Measurements from ENCODE around the gene METAP2. TPM values are rescaled to one million over a fixed set of nuclear protein-coding genes. Genes with fewer than 3 reads are reported as not detected.

Gene METAP2
- total and polyA plus RNA-seq, 2 of the 8 experiments (the other 6 are each of a cell fraction or from before 2014, with no cell fraction given): 41.3 to 114 TPM

GRCh38 chr12:95446506-95446900 is 27.4 kb upstream of the METAP2 start:
- WGBS, 2 experiments (ENCODE audit: extremely low coverage in 1 of 2, insufficient coverage in 1 of 2, insufficient read length in 1 of 2, insufficient replicate concordance in 2 of 2, low coverage in 1 of 2, low lambda C conversion rate in 2 of 2, missing lambda C conversion rate in 1 of 2): 6% methylated on average over 22 of the region's 22 CpGs; no CpG with 5 or more reads in 1 of the 2 experiments
- Histone ChIP-seq H3K23ac (ENCODE audit: insufficient read length) (no peak overlapping the region), H3K18ac (ENCODE audit: extremely low read depth, low read length) (0 out of 2 replicates have a peak overlapping the region, but pooled peaks have one; percentile 40), H2BK15ac (ENCODE audit: low read length) (no peak overlapping the region), H3K9me3 (ENCODE audit: insufficient read depth in 2 of 2, low read depth in 1 of 2, low read length in 1 of 2) (no peaks in the 10 kb centered on the region), H2AFZ (ENCODE audit: low read length) (peak overlapping the region; percentile 98), H3K27ac (ENCODE audit: low read depth, low read length) (no peak overlapping the region), H4K8ac (ENCODE audit: extremely low read depth, insufficient read depth, low read length) (peak overlapping the region; percentile 28; the same call in 1 of the 2 replicates), H4K20me1 (replicated peaks in 1 of 2; ENCODE audit: control insufficient read depth in 1 of 2, insufficient read depth in 2 of 2, low read length in 2 of 2) (no peaks in the 10 kb centered on the region), H3K36me3 (ENCODE audit: control insufficient read depth in 2 of 4, insufficient read depth in 4 of 4, low read length in 3 of 4) (no peaks in the 10 kb centered on the region), H3K14ac (ENCODE audit: insufficient read length) (no peak overlapping the region), H3K27me3 (replicated peaks in 1 of 4; ENCODE audit: control insufficient read depth in 3 of 4, extremely low read depth in 1 of 4, insufficient read depth in 3 of 4, low read length in 3 of 4) (peaks cover 0 to 7% (median 3%) of the 10 kb centered on the region in 4 experiments; a peak in 6 of 7 replicates), H3K4ac (replicated peaks; ENCODE audit: insufficient read length, low read depth, low read length) (no peak overlapping the region), H3K4me3 (ENCODE audit: extremely low read depth in 1 of 4, insufficient read depth in 2 of 4, low read depth in 3 of 4, low read length in 4 of 4) (peak overlapping the region; percentile 16 to 56 (median 28); a peak in 6 of 8 replicates), H3K79me1 (ENCODE audit: low read depth, low read length) (no peaks in the 10 kb centered on the region), H3K23me2 (ENCODE audit: low read depth, low read length) (no peaks in the 10 kb centered on the region; the same call in 1 of the 2 replicates), H4K91ac (replicated peaks; ENCODE audit: insufficient read length, low read length) (no peak overlapping the region), H3K4me2 (ENCODE audit: insufficient read depth in 1 of 2, low read depth in 2 of 2, low read length in 2 of 2) (peak overlapping the region; percentile 70 to 78), H4K5ac (ENCODE audit: insufficient read length, low read depth, low read length) (no peak overlapping the region), H2BK120ac (replicated peaks; ENCODE audit: low read depth, low read length) (no peak overlapping the region), H3K9ac (replicated peaks in 1 of 4; ENCODE audit: extremely low read depth in 1 of 4, low read depth in 3 of 4, low read length in 3 of 4) (peak overlapping the region in 1 of 4 experiments; percentile 8; a peak in 3 of 7 replicates), H2BK5ac (ENCODE audit: low read depth, low read length) (no peak overlapping the region), H2AK5ac (ENCODE audit: low read depth, low read length) (no peak overlapping the region), H2BK20ac (ENCODE audit: low read length) (no peak overlapping the region), H3K79me2 (ENCODE audit: control insufficient read depth in 1 of 2, insufficient read depth in 2 of 2, low read length in 2 of 2) (no peaks in the 10 kb centered on the region), H3K4me1 (replicated peaks in 1 of 4; ENCODE audit: control insufficient read depth in 3 of 4, insufficient read depth in 4 of 4, low read length in 3 of 4) (peaks cover 0 to 15% (median 5%) of the 10 kb centered on the region in 4 experiments; a peak in 5 of 7 replicates), H2BK12ac (ENCODE audit: low read depth, low read length) (peak overlapping the region; percentile 46; the same call in 1 of the 2 replicates), H3K56ac (replicated peaks; ENCODE audit: insufficient read length, low read depth, low read length) (no peak overlapping the region)
- POLR2A ChIA-PET (ENCODE audit: partially characterized antibody): interaction anchor here (0.7 to 1.8 kb wide), 3 partner anchors 27 to 45 kb away, joined by 3 to 7 read pairs (median 3); partner anchors contain the start of gene METAP2
- DNase-seq (ENCODE audit: low read depth in 1 of 2, low spot score in 2 of 2) (peak; percentile 5 to 80), FAIRE-seq (no peak)
- CTCF ChIA-PET (ENCODE audit: partially characterized antibody): interaction anchor here (0.6 kb wide), 1 partner anchor 17 kb away, joined by 3 read pairs; no protein-coding TSS in a partner anchor
- TF ChIP-seq SRF (IDR thresholded peaks at IDR 0.05; ENCODE audit: low read depth, low read length) (no peak), JUN (IDR thresholded peaks at IDR 0.05; ENCODE audit: low read depth, low read length) (no peak), PHF8 (conservative IDR thresholded peaks at IDR 0.05; ENCODE audit: low read depth, low read length) (no peak), GTF2F1 (IDR thresholded peaks at IDR 0.05; ENCODE audit: borderline replicate concordance, low read depth, low read length) (no peak), ATF3 (IDR thresholded peaks at IDR 0.05; ENCODE audit: insufficient read depth, low read depth, low read length) (no peak), EP300 (IDR thresholded peaks at IDR 0.05; ENCODE audit: borderline replicate concordance in 1 of 2, low read depth in 2 of 2, low read length in 2 of 2) (no peak), TAF1 (IDR thresholded peaks at IDR 0.05; ENCODE audit: low read depth, low read length) (no peak), USF2 (IDR thresholded peaks at IDR 0.05; ENCODE audit: low read length) (no peak)

Data from H1 (cell line).